Hepatocyte (in vitro differentiated cells): ENCODE results near the gene LHFPL3.

Source experiments
- CTCF ChIP-seq: fragments of 200-600 bp; sonication (generic); IDR thresholded peaks from 2 replicates; pipeline ENCODE4 v1.5.1; 2016; ENCODE audit warnings: antibody characterized with exemption, mild to moderate bottlenecking; ENCODE audit not compliant: poor library complexity
- EZH2 ChIP-seq: fragments of 200-600 bp; sonication (generic); IDR thresholded peaks from 2 replicates; pipeline ENCODE4 v1.6.1; 2016; ENCODE audit warnings: antibody characterized with exemption, mild to moderate bottlenecking, borderline replicate concordance

- TF ChIP-seq CTCF = no peak
- TF ChIP-seq EZH2 = no peak
Observed at GRCh38 chr7:104805449-104806317, 477.3 kb downstream of the LHFPL3 start.
